Measurements from ENCODE around the gene DHRS4.
A peak's percentile ranks its signal among the peaks of the same experiment; 100 is the strongest.
"Not testable (repeated sequence)": the region's sequence is repeated elsewhere in the genome, so short reads cannot be mapped to it uniquely, and the experiment has no call there.

Gene DHRS4

GRCh38 chr14:23941230-23941629, 12.3 kb upstream of the DHRS4 start:
- DNase-seq (ENCODE audit: low read depth in 3 of 3), result no peak

DNA sequence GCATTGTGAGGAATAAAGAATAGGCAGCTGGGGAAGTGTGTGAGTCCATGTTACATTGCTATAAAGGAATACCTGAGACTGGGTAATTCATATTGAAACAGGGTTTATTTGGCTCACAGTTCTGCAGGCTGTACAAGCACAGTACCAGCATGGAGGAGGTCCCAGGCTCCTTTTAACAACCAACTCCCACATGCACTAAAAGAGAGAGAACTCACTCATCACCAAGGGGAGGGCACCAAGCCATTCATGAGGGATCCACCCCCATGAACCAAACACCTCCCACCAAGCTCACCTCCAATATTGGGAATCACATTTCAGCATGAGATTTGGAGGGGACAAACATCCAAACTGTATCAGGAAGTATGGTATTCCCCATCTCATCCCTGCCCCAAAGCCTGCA, 11.9 kb upstream of the DHRS4 start:
- no peak for DNase-seq (ENCODE audit: low read depth in 3 of 3)

DNA sequence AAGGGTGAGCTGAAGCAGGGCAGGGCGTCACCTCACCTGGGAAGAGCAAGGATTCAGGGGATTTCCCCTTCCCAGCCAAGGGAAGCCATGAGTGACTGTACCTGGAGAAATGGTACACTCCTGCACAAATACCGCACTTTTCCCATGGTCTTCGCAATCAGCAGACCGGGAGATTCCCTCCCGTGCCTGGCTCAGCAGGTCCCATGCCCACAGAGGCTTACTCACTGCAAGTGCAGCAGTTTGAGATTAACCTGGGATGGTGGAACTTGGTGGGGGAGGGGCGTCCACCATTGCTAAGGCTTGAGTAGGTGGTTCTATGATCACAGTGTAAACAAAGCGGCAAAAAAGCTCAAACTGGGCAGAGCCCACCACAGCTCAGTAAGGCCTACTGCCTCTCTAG, 11.0 kb upstream of the DHRS4 start:
- no peak for DNase-seq (ENCODE audit: low read depth in 3 of 3)

DNA sequence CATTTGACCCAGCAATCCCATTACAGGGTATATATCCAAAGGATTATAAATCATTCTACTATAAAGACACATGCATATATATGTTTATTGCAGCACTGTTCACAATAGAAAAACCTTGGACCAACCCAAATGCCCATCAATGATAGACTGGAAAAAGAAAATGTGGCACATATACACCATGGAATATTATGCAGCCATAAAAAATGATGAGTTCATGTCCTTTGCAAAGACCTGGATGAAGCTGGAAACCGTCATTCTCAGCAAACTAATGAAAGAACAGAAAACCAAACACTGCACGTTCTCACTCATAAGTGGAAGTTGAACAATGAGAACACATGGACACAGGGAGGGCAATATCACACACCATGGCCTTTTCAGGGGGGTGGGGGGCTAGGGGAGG, 4.5 kb upstream of the DHRS4 start:
- not testable (repeated sequence) for DNase-seq (ENCODE audit: low read depth in 3 of 3)

- no peak for DNase-seq (ENCODE audit: low read depth in 3 of 3)
Measured at GRCh38 chr14:23950411-23951135, 3.0 kb upstream of the DHRS4 start.

DNA sequence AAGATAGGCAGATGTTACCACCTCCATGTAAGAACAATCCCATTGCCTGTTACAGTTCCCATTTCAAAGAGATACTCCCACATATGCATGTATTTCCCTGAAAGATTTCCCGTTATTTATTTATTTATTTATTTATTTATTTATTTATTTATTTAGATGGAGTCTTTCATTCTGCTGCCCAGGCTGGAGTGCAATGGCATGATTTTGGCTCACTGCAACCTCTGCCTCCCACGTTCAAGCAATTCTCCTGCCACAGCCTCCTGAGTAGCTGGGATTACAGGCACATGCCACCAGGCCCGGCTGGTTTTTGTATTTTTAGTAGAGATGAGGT, 2.5 kb upstream of the DHRS4 start:
- not testable (repeated sequence) for DNase-seq (ENCODE audit: low read depth in 3 of 3)

DNA sequence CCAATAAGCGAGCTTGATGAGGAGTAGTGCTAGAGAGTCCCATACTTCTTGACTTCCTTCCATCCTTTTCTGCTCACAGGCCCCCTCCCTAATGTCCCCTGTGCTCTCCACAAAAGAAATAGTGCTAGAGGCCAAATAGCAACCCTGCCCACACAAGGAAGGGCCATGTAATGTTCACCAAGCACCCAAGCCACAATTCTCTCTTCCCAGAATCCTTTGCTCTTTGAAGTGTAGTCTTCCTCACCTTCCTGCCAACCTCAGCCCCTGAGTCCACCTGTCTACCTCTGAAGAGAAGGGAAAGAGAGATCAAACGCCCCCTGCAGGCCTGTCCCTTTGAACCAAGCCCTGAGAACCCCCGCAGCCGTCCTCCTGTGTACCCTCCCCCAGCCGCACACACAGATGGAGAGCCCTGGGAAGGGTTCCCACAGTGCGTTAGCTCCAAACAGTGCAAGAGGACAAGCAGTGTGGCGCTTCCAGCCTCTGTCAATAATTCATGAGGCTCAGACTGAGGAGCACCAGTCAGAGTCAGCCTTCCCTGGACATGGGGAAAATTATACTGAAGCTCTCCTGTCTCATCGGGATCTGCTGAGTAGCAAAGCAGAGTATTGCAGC, 1.9 kb upstream of the DHRS4 start:
- DNase-seq (ENCODE audit: low read depth in 3 of 3), result no peak

GRCh38 chr14:23953116-23953463, 480 bp upstream of the DHRS4 start:
- DNase-seq (ENCODE audit: low read depth in 3 of 3), result not testable (repeated sequence)

DNA sequence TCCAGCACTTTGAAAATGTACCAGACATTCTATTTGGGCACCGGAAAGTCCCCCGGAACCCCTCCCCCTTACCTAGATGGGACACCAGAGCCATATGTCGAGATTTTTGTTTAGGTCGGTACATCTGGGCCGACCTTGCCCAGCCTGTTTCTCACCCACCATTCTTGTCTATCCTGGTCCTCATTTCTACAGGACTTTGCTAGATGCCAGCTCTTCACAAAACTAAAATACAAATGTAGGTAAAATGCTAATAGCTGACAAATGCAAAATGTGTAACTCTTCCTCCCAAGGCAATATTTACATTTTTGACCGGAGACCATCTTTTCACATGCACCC, 677 bp downstream of the DHRS4 start:
- not testable (repeated sequence) for DNase-seq (ENCODE audit: low read depth in 3 of 3)

GRCh38 chr14:23954965-23955364, 1.4 kb downstream of the DHRS4 start:
- not testable (repeated sequence) for DNase-seq (ENCODE audit: low read depth in 3 of 3)

GRCh38 chr14:23955811-23956210, 2.2 kb downstream of the DHRS4 start:
- DNase-seq (ENCODE audit: low read depth in 3 of 3), result not testable (repeated sequence)

- DNase-seq (ENCODE audit: low read depth in 3 of 3), result not testable (repeated sequence)
Measured at GRCh38 chr14:23957913-23958569, 4.5 kb downstream of the DHRS4 start.

DNA sequence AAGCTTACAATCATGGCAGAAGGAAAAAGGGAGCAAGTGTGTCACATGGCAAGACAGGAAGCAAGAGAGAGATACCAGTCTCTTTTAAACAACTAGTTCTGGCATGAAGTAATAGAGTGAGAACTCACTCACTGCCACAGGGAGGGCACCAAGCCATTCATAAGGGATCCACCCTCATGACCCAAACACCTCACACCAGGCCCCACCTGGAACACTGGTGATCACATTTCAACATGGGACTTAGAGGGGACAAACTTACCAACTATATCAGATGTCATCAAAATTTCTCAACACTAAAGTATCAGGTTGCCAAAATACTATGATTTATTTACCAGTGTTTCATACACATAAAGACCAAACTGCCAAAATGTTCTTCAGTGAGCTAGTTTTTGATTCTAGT, 7.3 kb downstream of the DHRS4 start:
- not testable (repeated sequence) for DNase-seq (ENCODE audit: low read depth in 3 of 3)

GRCh38 chr14:23961704-23962103, 8.1 kb downstream of the DHRS4 start:
- not testable (repeated sequence) for DNase-seq (ENCODE audit: low read depth in 3 of 3)

GRCh38 chr14:23969130-23969480, 15.5 kb downstream of the DHRS4 start:
- DNase-seq (ENCODE audit: low read depth in 3 of 3), result not testable (repeated sequence)

GRCh38 chr14:23969481-23970282, 16.1 kb downstream of the DHRS4 start:
- peak; percentile 35 to 61 (median 45) for DNase-seq (ENCODE audit: low read depth in 3 of 3)

DNA sequence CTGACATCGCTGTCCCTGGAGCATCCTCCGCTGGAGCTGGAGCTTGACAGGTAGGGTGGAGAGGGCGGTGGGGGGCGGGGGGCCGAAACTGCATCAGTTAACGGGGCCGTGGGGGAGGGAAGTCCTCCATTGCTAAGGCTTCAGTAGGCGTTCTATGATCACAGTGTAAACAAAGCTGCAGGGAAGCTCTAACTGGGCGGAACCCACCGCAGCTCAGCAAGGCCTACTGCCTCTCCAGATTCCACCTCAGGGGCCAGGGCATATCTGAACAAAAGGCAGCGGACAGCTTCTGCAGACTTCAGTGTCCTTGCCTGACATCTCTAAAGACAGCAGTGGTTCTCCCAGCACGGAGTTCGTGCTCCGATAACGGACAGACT, 16.7 kb downstream of the DHRS4 start:
- not testable (repeated sequence) for DNase-seq (ENCODE audit: low read depth in 3 of 3)

DNA sequence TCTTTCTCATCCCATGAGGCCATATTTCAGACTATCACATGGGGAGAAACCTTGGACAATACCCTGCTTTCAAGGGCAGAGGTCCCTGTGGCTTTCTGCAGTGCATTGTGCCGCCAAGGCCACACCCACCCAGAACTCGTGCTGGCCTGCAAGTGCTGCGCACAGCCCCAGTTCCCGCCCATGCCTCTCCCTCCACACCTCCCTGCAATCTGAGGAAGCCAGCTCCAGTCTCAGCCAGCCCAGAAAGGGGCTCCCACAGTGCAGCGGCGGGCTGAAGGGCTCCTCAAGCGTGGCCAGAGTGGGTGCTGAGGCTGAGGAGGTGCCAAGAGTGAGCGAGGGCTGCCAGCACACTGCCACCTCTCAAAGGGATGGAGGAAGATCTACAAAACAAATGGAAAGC, 19.6 kb downstream of the DHRS4 start:
- DNase-seq (ENCODE audit: low read depth in 3 of 3), result not testable (repeated sequence)

DNA sequence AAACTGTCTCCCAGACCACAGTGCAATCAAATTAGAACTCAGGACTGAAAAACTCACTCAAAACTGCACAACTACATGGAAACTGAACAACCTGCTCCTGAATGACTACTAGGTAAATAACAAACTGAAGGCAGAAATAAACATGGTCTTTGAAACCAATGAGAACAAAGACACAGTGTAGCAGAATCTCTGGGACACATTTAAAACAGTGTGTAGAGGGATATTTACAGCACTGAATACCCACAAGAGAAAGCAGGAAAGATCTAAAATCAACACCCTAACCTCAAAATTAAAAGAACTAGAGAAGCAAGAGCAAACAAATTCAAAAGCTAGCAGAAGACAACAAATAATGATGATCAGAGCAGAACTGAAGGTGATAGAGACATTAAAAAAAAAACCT, 20.5 kb downstream of the DHRS4 start:
- DNase-seq (ENCODE audit: low read depth in 3 of 3), result not testable (repeated sequence)

- not testable (repeated sequence) for DNase-seq (ENCODE audit: low read depth in 3 of 3)
Measured at GRCh38 chr14:23977208-23977607, 23.6 kb downstream of the DHRS4 start.

GRCh38 chr14:23981951-23982813, 28.6 kb downstream of the DHRS4 start:
- not testable (repeated sequence) for DNase-seq (ENCODE audit: low read depth in 3 of 3)
